Measurements from ENCODE around the gene SPIN3. TPM values are rescaled to one million over a fixed set of nuclear protein-coding genes. Genes with fewer than 3 reads are reported as not detected.

Gene SPIN3
- total and polyA plus RNA-seq, 2 donors (not counting 3 experiments of a cell fraction or from before 2014, with no cell fraction given): 3.0 to 6.3 TPM

- H3K9me1 ChIP-seq (replicated peaks; ENCODE audit: control insufficient read depth, extremely low read depth, insufficient read depth, low read length): no peaks in the 10 kb centered on the region
- H3K27ac ChIP-seq (ENCODE audit: insufficient read depth, low read depth, low read length): no peak overlapping the region
- no peaks in the 10 kb centered on the region for H3K9me3 ChIP-seq (replicated peaks; ENCODE audit: control insufficient read depth, insufficient read depth, low read length)
- no peak overlapping the region for H3K9ac ChIP-seq (replicated peaks; ENCODE audit: extremely low read depth, insufficient read depth, low read length)
- H3K4me1 ChIP-seq (ENCODE audit: control insufficient read depth, extremely low read depth, insufficient read depth, low read length): no peaks in the 10 kb centered on the region
- TF ChIP-seq MYC (IDR thresholded peaks at IDR 0.05; ENCODE audit: low read depth, low read length): no peak
- TF ChIP-seq POLR2A (IDR thresholded peaks at IDR 0.05; ENCODE audit: low read depth, low read length): no peak
- TF ChIP-seq, protein P1, sequence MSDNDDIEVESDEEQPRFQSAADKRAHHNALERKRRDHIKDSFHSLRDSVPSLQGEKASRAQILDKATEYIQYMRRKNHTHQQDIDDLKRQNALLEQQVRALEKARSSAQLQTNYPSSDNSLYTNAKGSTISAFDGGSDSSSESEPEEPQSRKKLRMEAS (IDR thresholded peaks at IDR 0.05; ENCODE audit: insufficient read depth, insufficient read length): no peak
- TF ChIP-seq JUN (IDR thresholded peaks at IDR 0.05; ENCODE audit: borderline replicate concordance, insufficient read depth, insufficient read length, low read depth): no peak
- TF ChIP-seq FOS (IDR thresholded peaks at IDR 0.05; ENCODE audit: borderline replicate concordance, insufficient read depth, low read length): no peak
- TF ChIP-seq, protein P2, sequence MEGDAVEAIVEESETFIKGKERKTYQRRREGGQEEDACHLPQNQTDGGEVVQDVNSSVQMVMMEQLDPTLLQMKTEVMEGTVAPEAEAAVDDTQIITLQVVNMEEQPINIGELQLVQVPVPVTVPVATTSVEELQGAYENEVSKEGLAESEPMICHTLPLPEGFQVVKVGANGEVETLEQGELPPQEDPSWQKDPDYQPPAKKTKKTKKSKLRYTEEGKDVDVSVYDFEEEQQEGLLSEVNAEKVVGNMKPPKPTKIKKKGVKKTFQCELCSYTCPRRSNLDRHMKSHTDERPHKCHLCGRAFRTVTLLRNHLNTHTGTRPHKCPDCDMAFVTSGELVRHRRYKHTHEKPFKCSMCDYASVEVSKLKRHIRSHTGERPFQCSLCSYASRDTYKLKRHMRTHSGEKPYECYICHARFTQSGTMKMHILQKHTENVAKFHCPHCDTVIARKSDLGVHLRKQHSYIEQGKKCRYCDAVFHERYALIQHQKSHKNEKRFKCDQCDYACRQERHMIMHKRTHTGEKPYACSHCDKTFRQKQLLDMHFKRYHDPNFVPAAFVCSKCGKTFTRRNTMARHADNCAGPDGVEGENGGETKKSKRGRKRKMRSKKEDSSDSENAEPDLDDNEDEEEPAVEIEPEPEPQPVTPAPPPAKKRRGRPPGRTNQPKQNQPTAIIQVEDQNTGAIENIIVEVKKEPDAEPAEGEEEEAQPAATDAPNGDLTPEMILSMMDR (IDR thresholded peaks at IDR 0.05; ENCODE audit: extremely low read depth in 1 of 2, insufficient read depth in 1 of 2, low read depth in 1 of 2, low read length in 2 of 2): no peak
- no peak for TF ChIP-seq GATA2 (IDR thresholded peaks at IDR 0.05; ENCODE audit: insufficient read depth, insufficient read length, low read depth, low read length)
- TF ChIP-seq POLR2AphosphoS5 (IDR thresholded peaks at IDR 0.05; ENCODE audit: insufficient read depth, low read depth, low read length): no peak
- no peak for TF ChIP-seq EZH2 (IDR thresholded peaks at IDR 0.05; ENCODE audit: borderline replicate concordance, low read depth, low read length, severe bottlenecking)
- ChIA-PET CTCF (no interaction called here), POLR2A (no interaction called here)
- intact Hi-C loops (cut with micrococcal nuclease) (no loop called here), dilution Hi-C loops (cut with MboI; ENCODE audit: extremely low pct_ligation_motif_present, low sequenced_read_pairs) (no loop called here)
- no peak overlapping the region for H3K4me3 ChIP-seq (replicated peaks in 1 of 3; ENCODE audit: insufficient read depth in 1 of 3, low read depth in 1 of 3, low read length in 3 of 3)
- H4K20me1 ChIP-seq (replicated peaks; ENCODE audit: control insufficient read depth, extremely low read depth, insufficient read depth, low read length): no peaks in the 10 kb centered on the region
- no TSS peak for BruUV-seq (replicated peaks)
- no peaks in the 10 kb centered on the region for H3K27me3 ChIP-seq (ENCODE audit: control insufficient read depth in 2 of 2, insufficient read depth in 2 of 2, low read length in 2 of 2)
- FAIRE-seq (no peak), DNase-seq (ENCODE audit: low read depth, low spot score) (no peak)
- no peaks in the 10 kb centered on the region for H3K79me2 ChIP-seq (ENCODE audit: control insufficient read depth, insufficient read depth, low read length)
- no peak overlapping the region for H3K4me2 ChIP-seq (ENCODE audit: insufficient read depth, low read length)
- H2AFZ ChIP-seq (ENCODE audit: low read depth, low read length): no peak overlapping the region
- H3K36me3 ChIP-seq (ENCODE audit: control insufficient read depth in 2 of 2, extremely low read depth in 1 of 2, insufficient read depth in 2 of 2, low read length in 2 of 2): no peaks in the 10 kb centered on the region
Measured at GRCh38 chrX:56974408-56974807, 20.9 kb downstream of the SPIN3 start.

All from endothelial cell of umbilical vein (primary cell).